ENCODE results near the gene FEV.
A peak's percentile ranks its signal among the peaks of the same experiment; 100 is the strongest.

The FEV gene

GRCh38 chr2:218998414-218999002 lies 13.5 kb upstream of the FEV start:
- H3K4me3 ChIP-seq (ENCODE audit: low read depth, low read length): no peak overlapping the region
- no peak for TF ChIP-seq CTCF (IDR thresholded peaks at IDR 0.05; ENCODE audit: insufficient read depth, low read length, missing control alignments)
- POLR2A ChIA-PET: no interaction called here
- no peak for DNase-seq (ENCODE audit: low read depth, low spot score)
- CTCF ChIA-PET: interaction anchor here (0.9 to 12.6 kb wide), 8 partner anchors 9 to 296 kb away, joined by 3 to 227 read pairs (median 5); partner anchors contain the start of gene FEV

DNA sequence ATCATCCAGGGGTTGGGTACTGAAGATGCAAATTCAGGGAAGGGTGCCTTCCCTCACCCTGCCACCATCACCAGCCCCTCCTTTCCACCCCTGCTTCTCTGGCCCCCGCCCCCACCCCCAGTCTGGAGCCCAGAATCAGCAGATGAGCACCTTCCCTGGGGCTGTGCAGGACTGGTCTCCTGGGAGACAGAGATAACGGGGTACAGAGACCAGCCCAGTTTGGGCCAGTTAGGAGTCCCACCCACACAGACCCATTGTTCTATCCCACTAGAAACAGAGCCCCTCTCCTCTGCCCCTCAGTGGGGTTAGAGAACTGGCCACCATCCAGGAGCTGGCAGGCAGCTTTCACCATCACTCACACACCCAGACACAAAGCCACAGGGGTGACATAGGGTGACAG lies 12.7 kb upstream of the FEV start:
- TF ChIP-seq CTCF (IDR thresholded peaks at IDR 0.05; ENCODE audit: insufficient read depth, low read length, missing control alignments): no peak
- ChIA-PET CTCF (interaction anchor here (0.7 to 12.6 kb wide), 7 partner anchors 10 to 297 kb away, joined by 3 to 227 read pairs (median 7); partner anchors contain the start of gene FEV), POLR2A (no interaction called here)
- no peak for DNase-seq (ENCODE audit: low read depth, low spot score)
- no peak overlapping the region for H3K4me3 ChIP-seq (ENCODE audit: low read depth, low read length)

GRCh38 chr2:218996937-218997336 lies 12.0 kb upstream of the FEV start:
- no peak for DNase-seq (ENCODE audit: low read depth, low spot score)
- ChIA-PET CTCF (interaction anchor here (0.7 to 12.6 kb wide), 14 partner anchors 9 to 174 kb away, joined by 3 to 227 read pairs (median 6); partner anchors contain the start of gene FEV), POLR2A (interaction anchor here (0.6 kb wide), 1 partner anchor 148 kb away, joined by 3 read pairs; no protein-coding TSS in a partner anchor)
- no peak overlapping the region for H3K4me3 ChIP-seq (ENCODE audit: low read depth, low read length)
- no peak for TF ChIP-seq CTCF (IDR thresholded peaks at IDR 0.05; ENCODE audit: insufficient read depth, low read length, missing control alignments)

DNA sequence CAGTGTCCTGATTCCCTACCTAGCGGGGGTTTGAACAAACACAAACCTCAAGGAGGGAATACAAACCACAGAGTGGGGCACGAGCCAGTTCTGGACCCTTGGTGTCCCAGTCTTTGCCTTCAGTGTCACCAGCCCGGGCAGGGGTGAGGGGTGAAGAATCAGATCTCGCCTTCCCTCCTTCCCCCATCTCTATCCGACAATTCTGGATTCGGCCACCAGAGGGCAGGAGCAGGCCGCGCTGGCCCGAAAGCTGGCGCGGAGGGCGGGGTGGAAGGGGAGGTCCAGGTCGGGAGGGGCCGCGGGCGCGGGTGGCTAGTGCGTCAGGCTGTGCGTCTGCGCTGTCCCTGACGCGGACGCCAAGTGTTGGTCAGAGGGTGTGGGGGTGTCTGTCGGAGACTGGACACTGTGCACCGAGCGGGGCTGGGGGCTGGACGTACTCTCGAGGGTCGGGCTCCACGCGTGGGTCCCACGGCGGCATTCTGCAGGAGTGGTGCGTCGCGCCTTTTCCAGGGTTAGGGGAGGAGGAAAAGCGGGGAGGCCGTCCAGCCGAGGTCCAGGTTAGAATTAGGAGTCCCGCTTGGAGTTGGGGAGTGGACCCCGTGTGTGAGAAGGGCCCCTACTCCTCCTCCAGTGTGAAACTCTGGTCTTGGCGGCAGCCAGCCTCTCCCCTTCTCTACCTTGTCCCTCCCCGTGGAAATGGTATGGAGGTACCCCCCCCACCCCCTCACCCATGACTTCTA lies 11.2 kb upstream of the FEV start:
- ChIA-PET CTCF (interaction anchor here (0.6 to 12.6 kb wide), 31 partner anchors 10 to 304 kb away, joined by 3 to 227 read pairs (median 6); partner anchors contain the start of genes CDK5R2, CNPPD1 and FEV), POLR2A (no interaction called here)
- TF ChIP-seq CTCF (IDR thresholded peaks at IDR 0.05; ENCODE audit: insufficient read depth, low read length, missing control alignments): peak; percentile 90
- H3K4me3 ChIP-seq (ENCODE audit: low read depth, low read length): peak overlapping the region; percentile 50
- no peak for DNase-seq (ENCODE audit: low read depth, low spot score)

GRCh38 chr2:218995561-218995960 lies 10.6 kb upstream of the FEV start:
- ChIA-PET POLR2A (no interaction called here), CTCF (interaction anchor here (0.9 to 12.6 kb wide), 33 partner anchors 9 to 305 kb away, joined by 3 to 227 read pairs (median 5); partner anchors contain the start of genes CDK5R2, CNPPD1 and FEV)
- DNase-seq (ENCODE audit: low read depth, low spot score): no peak
- H3K4me3 ChIP-seq (ENCODE audit: low read depth, low read length): no peak overlapping the region; the same call in 1 of the 2 replicates
- TF ChIP-seq CTCF (IDR thresholded peaks at IDR 0.05; ENCODE audit: insufficient read depth, low read length, missing control alignments): no peak

Data from AG04449 (cell line).